Glutamatergic neuron (in vitro differentiated cells): ENCODE measurements around the gene DLAT. TPM values are rescaled to one million over a fixed set of nuclear protein-coding genes. Genes with fewer than 3 reads are reported as not detected.

Experiments
- DNase-seq: peaks from one replicate; pipeline ENCODE4 v3.0.0; 2022
- H3K27ac Mint-ChIP-seq: one replicate; pipeline ENCODE4 v1.8.0; 2020; ENCODE audit warnings: mild to moderate bottlenecking, mixed read lengths, inconsistent platforms; ENCODE audit not compliant: unreplicated experiment
- H3K27me3 Mint-ChIP-seq: one replicate; pipeline ENCODE4 v1.8.0; 2020; ENCODE audit warnings: mild to moderate bottlenecking, moderate library complexity, mixed read lengths, inconsistent platforms; ENCODE audit not compliant: unreplicated experiment
- H3K36me3 Mint-ChIP-seq: one replicate; pipeline ENCODE4 v1.8.0; 2020; ENCODE audit warnings: mild to moderate bottlenecking, mixed read lengths, inconsistent platforms; ENCODE audit not compliant: unreplicated experiment
- H3K4me1 Mint-ChIP-seq: one replicate; pipeline ENCODE4 v1.8.0; 2020; ENCODE audit warnings: mild to moderate bottlenecking, low read depth, mixed read lengths, inconsistent platforms; ENCODE audit not compliant: unreplicated experiment
- H3K4me3 Mint-ChIP-seq: one replicate; pipeline ENCODE4 v1.8.0; 2020; ENCODE audit warnings: mild to moderate bottlenecking, mixed read lengths, inconsistent platforms; ENCODE audit not compliant: unreplicated experiment
- H3K9me3 Mint-ChIP-seq: one replicate; pipeline ENCODE4 v1.8.0; 2020; ENCODE audit warnings: mild to moderate bottlenecking, moderate library complexity, mixed read lengths, inconsistent platforms; ENCODE audit not compliant: unreplicated experiment
- CTCF ChIP-seq: fragments of 200-600 bp; sonication (generic); IDR thresholded peaks from one replicate; pipeline ENCODE4 v1.5.0; 2021; ENCODE audit not compliant: partially characterized antibody, unreplicated experiment
- total RNA-seq: library from RNA; stranded (reverse); fragmentation: NEBNext Ultra II Directional; extraction: Animal tissue kit (Norgen Biotek cat#: 25700); gene quantifications from one replicate; pipeline ENCODE4 v1.2.1, GENCODE V29; 2021; ENCODE audit not compliant: unreplicated experiment

DLAT gene
- total RNA-seq, 1 donor from 2014 or later = 55.0 TPM

- Mint-ChIP-seq H3K27ac (no peak overlapping the region), H3K27me3 (peaks cover 1% of the 10 kb centered on the region), H3K4me3 (no peak overlapping the region), H3K9me3 (no peaks in the 10 kb centered on the region), H3K36me3 (no peaks in the 10 kb centered on the region), H3K4me1 (no peaks in the 10 kb centered on the region)
- no peak for TF ChIP-seq CTCF
- no peak for DNase-seq
Measured at GRCh38 chr11:112097734-112098528, 72.7 kb downstream of the DLAT start.

- Mint-ChIP-seq H3K36me3 (no peaks in the 10 kb centered on the region), H3K4me3 (no peak overlapping the region), H3K27me3 (peaks cover 1% of the 10 kb centered on the region), H3K9me3 (no peaks in the 10 kb centered on the region), H3K27ac (no peak overlapping the region), H3K4me1 (no peaks in the 10 kb centered on the region)
- no peak for TF ChIP-seq CTCF
- DNase-seq = no peak
Measured at GRCh38 chr11:112100462-112100861, 75.3 kb downstream of the DLAT start.

GRCh38 chr11:112103446-112103845 is 78.2 kb downstream of the DLAT start:
- Mint-ChIP-seq H3K27ac (no peak overlapping the region), H3K9me3 (no peaks in the 10 kb centered on the region), H3K4me3 (no peak overlapping the region), H3K36me3 (no peaks in the 10 kb centered on the region), H3K4me1 (no peaks in the 10 kb centered on the region), H3K27me3 (no peaks in the 10 kb centered on the region)
- DNase-seq = no peak
- no peak for TF ChIP-seq CTCF

- H3K4me1 Mint-ChIP-seq = no peaks in the 10 kb centered on the region
- H3K4me3 Mint-ChIP-seq = no peak overlapping the region
- TF ChIP-seq CTCF = no peak
- no peak for DNase-seq
- H3K27me3 Mint-ChIP-seq = no peaks in the 10 kb centered on the region
- no peak overlapping the region for H3K27ac Mint-ChIP-seq
- no peaks in the 10 kb centered on the region for H3K9me3 Mint-ChIP-seq
- peaks cover 5% of the 10 kb centered on the region for H3K36me3 Mint-ChIP-seq
Measured at GRCh38 chr11:112106070-112106469, 80.9 kb downstream of the DLAT start.

Other genes starting within 250 kb of the DLAT start
- gene ALG9, start 153.8 kb upstream of the DLAT start, total RNA-seq = 69.4 TPM
- gene FDXACB1, start 146.2 kb upstream of the DLAT start, total RNA-seq = 1.6 TPM
- gene CFAP68, start 145.9 kb upstream of the DLAT start, total RNA-seq = 21.7 TPM
- 0.64 TPM for gene CRYAB, start 113.6 kb upstream of the DLAT start, total RNA-seq
- 1.4 TPM for gene HSPB2, start 112.7 kb upstream of the DLAT start, total RNA-seq
- not detected for gene C11orf52, start 106.5 kb upstream of the DLAT start, total RNA-seq
- 27.2 TPM for gene DIXDC1, start 88.1 kb upstream of the DLAT start, total RNA-seq
- gene PIH1D2, start 48.6 kb downstream of the DLAT start, total RNA-seq = 1.4 TPM
- 22.3 TPM for gene NKAPD1, start 48.9 kb downstream of the DLAT start, total RNA-seq
- 88.9 TPM for gene TIMM8B, start 61.3 kb downstream of the DLAT start, total RNA-seq
- gene SDHD, start 61.5 kb downstream of the DLAT start, total RNA-seq = 19.7 TPM
- not detected for gene IL18, start 138.7 kb downstream of the DLAT start, total RNA-seq
- not detected for gene TEX12, start 142.0 kb downstream of the DLAT start, total RNA-seq
- gene BCO2, start 150.1 kb downstream of the DLAT start, total RNA-seq = 2.6 TPM
- gene PTS, start 201.0 kb downstream of the DLAT start, total RNA-seq = 47.7 TPM
- not detected for gene PLET1, start 235.5 kb downstream of the DLAT start, total RNA-seq